NCI-H1694 treated with DMSO at 0.1 percent for 48 hours (cell line): Measurements from ENCODE around the gene TACR2.
A peak's percentile ranks its signal among the peaks of the same experiment; 100 is the strongest.
"Not testable (repeated sequence)": the region's sequence is repeated elsewhere in the genome, so short reads cannot be mapped to it uniquely, and the experiment has no call there.

ENCODE experiments used
- DNase-seq: peaks from one replicate; lab custom pipeline; 2025; lab: John Stamatoyannopoulos, UW

Gene TACR2

GRCh38 chr10:69450395-69450794 is 33.7 kb upstream of the TACR2 start:
- not testable (repeated sequence) for DNase-seq

- peak; percentile 64 for DNase-seq
These were observed 33.1 kb upstream of the TACR2 start for GRCh38 chr10:69449841-69450240.

GRCh38 chr10:69446650-69447151 is 30.0 kb upstream of the TACR2 start:
- no peak for DNase-seq

- no peak for DNase-seq
These were observed 29.5 kb upstream of the TACR2 start for GRCh38 chr10:69446229-69446628.

- no peak for DNase-seq
These were observed 28.3 kb upstream of the TACR2 start for GRCh38 chr10:69445041-69445440.

GRCh38 chr10:69443354-69443753 is 26.6 kb upstream of the TACR2 start:
- no peak for DNase-seq

- DNase-seq, result no peak
These were observed 23.2 kb upstream of the TACR2 start for GRCh38 chr10:69439813-69440506.

GRCh38 chr10:69439350-69439739 is 22.6 kb upstream of the TACR2 start:
- peak; percentile 85 for DNase-seq

- DNase-seq, result peak; percentile 92
These were observed 22.0 kb upstream of the TACR2 start for GRCh38 chr10:69438536-69439349.

- no peak for DNase-seq
These were observed 20.9 kb upstream of the TACR2 start for GRCh38 chr10:69437321-69438259.

GRCh38 chr10:69435966-69436520 is 19.3 kb upstream of the TACR2 start:
- no peak for DNase-seq

GRCh38 chr10:69434926-69435325 is 18.2 kb upstream of the TACR2 start:
- DNase-seq, result no peak

- no peak for DNase-seq
These were observed 17.5 kb upstream of the TACR2 start for GRCh38 chr10:69434169-69434568.

GRCh38 chr10:69428165-69428564 is 11.4 kb upstream of the TACR2 start:
- DNase-seq, result peak; percentile 65

- no peak for DNase-seq
These were observed 9.6 kb upstream of the TACR2 start for GRCh38 chr10:69426376-69426727.

- DNase-seq, result no peak
These were observed 9.0 kb upstream of the TACR2 start for GRCh38 chr10:69425511-69426298.

- no peak for DNase-seq
These were observed 8.3 kb upstream of the TACR2 start for GRCh38 chr10:69425041-69425440.

- no peak for DNase-seq
These were observed 6.0 kb upstream of the TACR2 start for GRCh38 chr10:69422676-69423075.

GRCh38 chr10:69421611-69422308 is 5.0 kb upstream of the TACR2 start:
- DNase-seq, result no peak

GRCh38 chr10:69419744-69420126 is 3.0 kb upstream of the TACR2 start:
- no peak for DNase-seq
